Left kidney (tissue), 8 donors: Measurements from ENCODE around the gene MAP1LC3B. TPM values are rescaled to one million over a fixed set of nuclear protein-coding genes. Genes with fewer than 3 reads are reported as not detected.

Experiments used
- DNase-seq: peaks from one replicate; pipeline ENCODE4 v3.0.0-alpha.2; 2013
- long read RNA-seq, 8 donors: transcript quantifications; one replicate each; lab custom pipeline, GENCODE V29; 2026
- polyA plus RNA-seq: library from polyadenylated mRNA; unstranded; fragments of 120-200 nt; gene quantifications from one replicate; pipeline ENCODE4 v1.2.1, GENCODE V29; 2013; ENCODE audit not compliant: insufficient read length

Gene MAP1LC3B
- polyA plus RNA-seq: 66.4 TPM
- long read RNA-seq, donor 1, transcript MAP1LC3B-201 (4 exons, 2,688 nt): major isoform, 65 of 74 reads
- long read RNA-seq, donor 1, partial matches to known transcripts: 6 of 74 reads
- long read RNA-seq, donor 1, other reads (novel, unspliced or antisense): 0 of 74 reads
- long read RNA-seq, donor 2, transcript MAP1LC3B-201 (4 exons, 2,688 nt): major isoform, 42 of 42 reads
- long read RNA-seq, donor 2, partial matches to known transcripts: 0 of 42 reads
- long read RNA-seq, donor 2, other reads (novel, unspliced or antisense): 0 of 42 reads
- long read RNA-seq, donor 3, transcript MAP1LC3B-201 (4 exons, 2,688 nt): major isoform, 33 of 35 reads
- long read RNA-seq, donor 3, partial matches to known transcripts: 0 of 35 reads
- long read RNA-seq, donor 3, other reads (novel, unspliced or antisense): 0 of 35 reads
- long read RNA-seq, donor 4, partial matches to known transcripts: 0 of 3 reads
- long read RNA-seq, donor 4, other reads (novel, unspliced or antisense): 0 of 3 reads
- long read RNA-seq, donor 5, transcript MAP1LC3B-201 (4 exons, 2,688 nt): major isoform, 56 of 58 reads
- long read RNA-seq, donor 5, partial matches to known transcripts: 0 of 58 reads
- long read RNA-seq, donor 5, other reads (novel, unspliced or antisense): 0 of 58 reads
- long read RNA-seq, donor 6, transcript MAP1LC3B-201 (4 exons, 2,688 nt): major isoform, 49 of 49 reads
- long read RNA-seq, donor 6, partial matches to known transcripts: 0 of 49 reads
- long read RNA-seq, donor 6, other reads (novel, unspliced or antisense): 0 of 49 reads
- long read RNA-seq, donor 7, transcript MAP1LC3B-201 (4 exons, 2,688 nt): major isoform, 54 of 57 reads
- long read RNA-seq, donor 7, partial matches to known transcripts: 0 of 57 reads
- long read RNA-seq, donor 7, other reads (novel, unspliced or antisense): 0 of 57 reads
- long read RNA-seq, donor 8, transcript MAP1LC3B-201 (4 exons, 2,688 nt): major isoform, 24 of 25 reads
- long read RNA-seq, donor 8, partial matches to known transcripts: 0 of 25 reads
- long read RNA-seq, donor 8, other reads (novel, unspliced or antisense): 0 of 25 reads

DNA sequence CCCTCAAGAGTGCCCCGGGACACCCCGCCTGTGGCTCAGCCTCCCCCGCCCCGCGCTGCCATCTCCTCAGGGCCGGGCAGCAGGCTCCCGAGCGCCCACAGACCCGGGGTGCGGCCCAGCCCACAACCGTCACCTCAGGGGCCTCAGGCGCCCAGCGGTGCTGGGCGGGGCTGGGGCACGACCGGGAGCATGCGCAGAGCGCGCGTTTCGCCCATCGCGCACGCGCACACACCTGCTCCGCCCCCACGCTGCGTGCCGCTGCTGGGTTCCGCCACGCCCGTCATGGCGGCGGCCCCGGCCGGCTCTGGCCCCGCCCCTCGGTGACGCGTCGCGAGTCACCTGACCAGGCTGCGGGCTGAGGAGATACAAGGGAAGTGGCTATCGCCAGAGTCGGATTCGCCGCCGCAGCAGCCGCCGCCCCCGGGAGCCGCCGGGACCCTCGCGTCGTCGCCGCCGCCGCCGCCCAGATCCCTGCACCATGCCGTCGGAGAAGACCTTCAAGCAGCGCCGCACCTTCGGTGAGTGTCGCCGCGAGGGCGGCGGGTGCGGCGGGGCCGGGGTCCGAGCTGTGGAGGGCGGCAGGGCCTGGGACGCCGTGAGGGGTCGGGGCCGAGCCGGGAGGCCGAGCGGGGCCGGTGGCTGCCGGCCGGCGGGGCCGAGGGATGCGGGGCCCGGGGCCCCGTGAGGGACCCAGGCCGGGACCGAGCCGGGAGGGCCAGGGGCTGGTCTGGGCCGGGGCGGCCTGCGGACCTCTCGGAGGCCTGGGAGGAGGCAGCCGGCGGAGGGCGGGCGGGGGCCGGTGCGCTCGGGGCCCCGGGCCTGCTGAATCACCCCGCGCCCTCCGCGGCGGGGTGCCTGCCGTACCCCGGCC, at the start of gene MAP1LC3B:
Gene MAP1LC3B, plus strand, starts transcription at position 387 of the 871 bp plus-strand sequence. Its CDS starts 92 bp downstream, at position 479.
- peak; percentile 95 for DNase-seq

DNA sequence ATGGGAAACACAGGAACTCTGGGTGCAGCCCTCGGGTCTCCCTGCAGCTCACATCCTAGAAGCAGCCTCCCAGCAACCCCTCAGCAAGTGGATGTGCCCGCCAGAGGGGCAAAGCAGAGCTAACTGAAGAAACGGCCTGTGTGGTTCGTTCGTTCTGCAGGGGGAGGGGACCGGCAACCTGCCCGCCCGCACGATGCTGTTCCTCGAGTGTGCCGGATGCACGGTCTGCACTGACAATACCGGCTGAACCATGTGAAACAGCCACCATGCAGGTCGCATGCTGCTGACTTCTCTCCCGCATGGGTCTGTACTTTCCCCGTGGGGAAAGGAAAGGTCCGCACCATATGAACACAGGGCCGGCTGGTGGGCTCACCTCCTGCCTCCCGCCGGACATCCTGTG, 49.6 kb upstream of the MAP1LC3B start:
- no peak for DNase-seq

DNA sequence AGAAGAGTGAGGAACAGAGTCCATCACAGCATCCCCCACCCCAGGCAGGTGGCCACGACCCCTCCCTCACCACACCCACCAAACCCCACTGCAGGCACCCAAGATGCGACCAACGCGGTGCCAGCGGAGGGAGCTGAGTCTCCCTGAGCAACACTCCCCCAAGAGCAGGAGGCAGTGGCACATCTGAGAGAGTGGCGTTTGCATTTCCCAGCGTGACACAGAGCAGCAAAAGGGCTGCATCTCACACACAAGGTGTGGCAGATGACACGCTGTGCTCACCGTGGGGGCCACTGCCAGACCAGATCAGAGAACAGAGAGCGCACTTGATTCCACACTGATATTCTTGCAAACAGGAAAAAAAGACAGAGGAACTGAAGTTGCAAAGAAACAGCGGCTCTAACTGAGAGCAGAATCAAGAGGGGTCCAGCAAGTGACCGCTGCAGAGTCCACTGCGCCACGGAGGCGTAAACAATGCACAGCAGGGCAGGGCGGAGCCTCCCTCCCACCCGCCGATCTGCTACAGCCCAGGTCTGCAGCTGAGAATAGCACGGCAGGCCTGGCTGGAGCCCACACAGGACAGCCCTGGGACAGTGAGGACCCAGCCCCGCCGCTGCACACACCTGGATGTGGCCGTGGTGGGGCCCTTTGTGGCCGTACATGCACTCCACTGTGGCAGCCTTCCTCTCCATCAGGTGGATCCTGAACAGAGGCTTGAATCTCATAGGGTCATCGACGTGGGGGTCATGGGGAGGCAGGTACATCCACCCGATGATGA, 49.0 kb upstream of the MAP1LC3B start:
- no peak for DNase-seq

- DNase-seq: no peak
Measured at GRCh38 chr16:87343753-87344050, 48.4 kb upstream of the MAP1LC3B start.

DNA sequence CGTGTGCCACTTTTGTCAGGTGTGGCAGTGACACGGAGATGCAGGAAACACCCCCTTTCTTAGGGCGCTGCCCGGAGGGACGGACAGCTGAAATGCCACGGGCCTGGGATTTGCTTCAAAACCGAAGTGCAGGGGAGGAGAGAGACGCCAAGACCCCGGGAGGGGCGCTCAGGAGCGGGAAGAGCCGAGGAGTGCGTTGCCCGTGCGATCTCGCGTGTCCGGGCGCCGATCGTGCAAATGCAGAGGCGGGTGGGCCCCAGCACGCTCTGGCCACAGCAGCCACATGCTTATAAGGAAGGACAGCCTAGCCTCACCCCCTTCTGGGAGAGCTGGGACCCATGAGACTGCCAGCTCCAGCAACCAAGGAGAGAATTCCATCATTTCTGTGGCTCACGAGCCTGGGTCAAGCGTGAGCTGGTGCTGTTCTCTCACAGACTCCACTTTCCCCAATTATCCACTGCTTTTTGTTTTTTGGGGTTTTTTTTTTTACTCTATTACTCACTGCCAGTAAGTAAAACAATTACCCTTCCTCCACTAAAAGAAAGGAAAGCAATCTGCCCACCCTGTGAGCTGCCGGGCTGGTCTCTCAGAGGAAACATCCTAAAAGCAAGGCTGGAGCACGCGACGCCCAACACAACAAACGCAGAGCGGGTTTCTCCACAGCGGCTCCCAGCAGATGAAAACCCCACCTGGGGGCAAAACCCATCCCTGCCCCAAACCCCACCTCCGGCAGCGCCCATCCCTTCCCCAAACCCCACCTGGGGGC, 47.8 kb upstream of the MAP1LC3B start:
- no peak for DNase-seq

GRCh38 chr16:87344931-87345631, 47.1 kb upstream of the MAP1LC3B start:
- DNase-seq: no peak

- peak; percentile 30 for DNase-seq
Measured at GRCh38 chr16:87345726-87346424, 46.3 kb upstream of the MAP1LC3B start.

GRCh38 chr16:87346517-87347060, 45.5 kb upstream of the MAP1LC3B start:
- DNase-seq: no peak

DNA sequence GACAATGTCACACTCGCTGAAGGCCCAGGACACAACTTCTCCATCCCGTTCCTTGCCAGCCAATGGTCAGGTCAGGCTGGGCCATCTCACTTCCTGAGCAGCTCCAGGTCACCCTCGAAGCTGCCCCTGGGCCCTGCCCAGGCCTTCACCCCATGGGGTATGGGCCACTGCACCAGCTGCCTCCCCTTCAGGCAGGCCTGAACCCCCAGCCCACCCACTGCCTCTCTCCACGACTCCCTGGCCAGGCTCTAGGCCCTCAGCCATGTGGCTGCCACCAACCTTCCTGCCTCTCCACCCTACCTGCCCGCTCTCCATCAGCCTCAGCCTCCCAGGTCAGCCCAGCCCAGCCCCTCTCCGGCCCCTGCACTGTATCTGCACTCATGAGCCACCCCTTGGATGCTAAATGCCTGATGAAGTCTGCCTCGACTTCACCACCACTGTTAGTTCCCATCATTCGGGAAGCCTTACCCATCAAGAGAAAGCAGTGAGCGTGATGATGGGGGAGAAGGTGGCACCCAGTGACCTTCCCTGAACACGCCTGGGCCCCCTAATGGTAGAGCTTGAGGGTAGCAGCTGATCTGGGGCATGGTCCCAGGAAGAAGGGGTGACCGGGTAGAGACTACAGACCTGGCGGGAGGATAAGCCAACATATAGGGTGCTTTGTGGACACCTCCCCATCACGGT, 44.1 kb upstream of the MAP1LC3B start:
- no peak for DNase-seq

DNA sequence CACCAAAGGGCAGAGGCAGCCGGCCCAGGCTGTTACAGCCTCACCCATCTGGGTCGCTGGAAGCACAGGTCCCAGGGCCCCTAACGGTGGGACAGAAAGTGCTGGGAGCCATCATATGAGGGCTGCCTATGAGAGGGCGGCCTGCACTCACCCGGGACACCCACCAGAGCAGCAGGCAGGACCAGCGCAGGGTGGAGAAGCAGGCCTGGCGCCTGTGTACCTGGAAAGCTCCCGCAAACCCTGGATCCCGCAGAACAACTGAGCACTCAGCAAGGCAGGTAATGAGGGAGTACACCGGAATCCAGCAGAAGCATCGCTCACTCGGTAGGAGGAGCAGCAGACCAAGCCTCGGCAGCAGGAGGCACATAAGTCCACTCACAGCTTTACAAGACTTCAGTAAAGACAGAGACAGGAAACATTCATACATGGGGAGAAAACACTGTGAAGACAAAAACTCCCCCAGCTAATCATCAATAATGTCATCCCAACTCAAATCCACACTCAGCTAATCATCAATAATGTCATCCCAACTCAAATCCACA, 43.4 kb upstream of the MAP1LC3B start:
- no peak for DNase-seq

- no peak for DNase-seq
Measured at GRCh38 chr16:87350031-87350430, 42.1 kb upstream of the MAP1LC3B start.

DNA sequence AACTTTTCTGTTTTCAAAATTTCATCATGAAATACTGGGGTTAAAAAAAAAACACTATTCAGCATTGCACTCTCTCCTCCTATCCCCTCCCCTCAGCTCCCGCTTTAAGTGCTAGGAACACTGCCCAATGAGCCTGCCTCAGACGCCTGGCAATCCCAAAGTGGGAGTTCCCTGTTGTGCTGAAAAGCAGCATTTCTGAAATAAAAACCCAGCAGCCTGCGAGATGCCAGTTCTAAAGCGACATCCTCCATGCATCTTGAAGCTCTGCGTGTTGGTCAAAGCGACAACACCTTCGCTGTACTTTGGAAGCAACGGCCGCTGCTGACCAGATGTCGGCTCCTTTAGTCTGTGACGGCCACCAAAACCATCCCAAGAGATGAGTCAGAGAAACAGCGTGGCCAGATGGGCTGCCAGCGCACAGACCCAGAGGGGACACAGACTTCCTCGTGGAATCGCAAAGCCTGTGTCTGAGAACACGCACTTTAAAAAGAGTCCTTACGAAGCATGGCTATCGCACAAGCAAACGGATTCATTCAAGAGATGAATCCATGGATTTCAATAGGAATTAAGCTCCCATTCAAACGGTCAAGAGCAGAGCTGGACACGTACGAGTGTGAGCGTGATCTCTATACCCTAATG, 41.3 kb upstream of the MAP1LC3B start:
- DNase-seq: no peak

GRCh38 chr16:87351320-87351698, 40.8 kb upstream of the MAP1LC3B start:
- DNase-seq: no peak

DNA sequence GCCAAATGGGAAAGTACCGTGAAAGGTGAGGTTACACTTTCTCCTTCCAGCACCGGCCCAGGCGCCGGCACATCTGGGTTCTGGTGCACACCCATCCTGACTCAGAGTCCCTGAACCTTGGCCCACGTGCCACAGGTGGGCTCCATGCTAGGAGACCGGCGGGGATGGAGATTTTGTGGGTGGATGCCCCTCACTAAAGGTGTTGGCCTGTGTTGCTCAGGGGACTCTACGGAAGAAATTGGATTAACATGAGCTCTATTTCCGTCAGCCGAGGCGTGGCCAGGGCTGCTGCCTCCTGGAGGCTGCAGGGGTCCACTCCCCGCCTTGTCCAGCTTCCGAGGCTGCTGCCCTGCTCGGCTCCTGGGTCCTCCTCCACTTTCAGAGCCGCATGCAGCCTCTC, 39.3 kb upstream of the MAP1LC3B start:
- no peak for DNase-seq

- DNase-seq: no peak
Measured at GRCh38 chr16:87353613-87354012, 38.5 kb upstream of the MAP1LC3B start.

- DNase-seq: no peak
Measured at GRCh38 chr16:87356491-87356853, 35.7 kb upstream of the MAP1LC3B start.

- DNase-seq: no peak
Measured at GRCh38 chr16:87358250-87358649, 33.9 kb upstream of the MAP1LC3B start.
